Loucy (cell line): ENCODE data around the gene C1orf105.

Experiments used
- H2AFZ ChIP-seq: fragments of 200-600 bp; sonication (generic); 2 replicates; pipeline ENCODE4 v1.6.0; 2016; ENCODE audit warnings: antibody characterized with exemption, mild to moderate bottlenecking, low read length, moderate library complexity
- H3F3A ChIP-seq: fragments of 200-600 bp; 2 replicates; pipeline ENCODE4 v1.6.0; 2016; ENCODE audit warnings: antibody characterized with exemption, low read depth, mild to moderate bottlenecking
- H3K27me3 ChIP-seq: fragments of 200-600 bp; sonication (generic); 2 replicates; pipeline ENCODE4 v1.6.1; 2014; ENCODE audit warnings: low read length, mild to moderate bottlenecking; ENCODE audit not compliant: insufficient read depth, poor library complexity, severe bottlenecking
- H3K36me3 ChIP-seq: fragments of 200-600 bp; sonication (generic); 2 replicates; pipeline ENCODE4 v1.6.1; 2016; ENCODE audit warnings: low read length; ENCODE audit not compliant: insufficient read depth
- H3K4me1 ChIP-seq: fragments of 200-600 bp; sonication (generic); 2 replicates; pipeline ENCODE4 v1.5.1; 2014; ENCODE audit warnings: low read length, mild to moderate bottlenecking; ENCODE audit not compliant: insufficient read depth, poor library complexity, severe bottlenecking
- H3K4me2 ChIP-seq: fragments of 200-600 bp; sonication (generic); 2 replicates; pipeline ENCODE4 v1.6.0; 2014; ENCODE audit warnings: antibody characterized with exemption, low read length, low read depth, mild to moderate bottlenecking; ENCODE audit not compliant: poor library complexity, severe bottlenecking
- H3K4me3 ChIP-seq: fragments of 200-600 bp; sonication (generic); 2 replicates; pipeline ENCODE4 v1.5.1; 2014; ENCODE audit warnings: low read length, mild to moderate bottlenecking, mixed read lengths; ENCODE audit not compliant: poor library complexity, severe bottlenecking
- H3K79me2 ChIP-seq: fragments of 200-600 bp; sonication (generic); 2 replicates; pipeline ENCODE4 v1.6.1; 2014; ENCODE audit warnings: low read length; ENCODE audit not compliant: insufficient read depth
- H3K9ac ChIP-seq: fragments of 200-600 bp; sonication (generic); 2 replicates; pipeline ENCODE4 v1.6.0; 2014; ENCODE audit warnings: mild to moderate bottlenecking, low read depth, low read length, moderate library complexity; ENCODE audit not compliant: poor library complexity, severe bottlenecking
- H3K9me2 ChIP-seq: fragments of 200-600 bp; sonication (generic); replicated peaks from 2 replicates; pipeline ENCODE4 v1.6.1; 2016; ENCODE audit warnings: low read depth, low read length, mixed read lengths
- H3K9me3 ChIP-seq: fragments of 200-600 bp; sonication (generic); 2 replicates; pipeline ENCODE4 v1.6.1; 2014; ENCODE audit warnings: mild to moderate bottlenecking, antibody characterized with exemption, low read length, low read depth; ENCODE audit not compliant: insufficient read depth
- H4K20me1 ChIP-seq: fragments of 200-600 bp; sonication (generic); 2 replicates; pipeline ENCODE4 v1.6.0; 2014; ENCODE audit warnings: antibody characterized with exemption, low read length, mild to moderate bottlenecking; ENCODE audit not compliant: insufficient read depth, poor library complexity, severe bottlenecking
- EZH2phosphoT487 ChIP-seq: fragments of 200-600 bp; IDR thresholded peaks from 2 replicates; pipeline ENCODE4 v1.6.1; 2018; ENCODE audit warnings: antibody characterized with exemption, mild to moderate bottlenecking, moderate library complexity, borderline replicate concordance
- TF ChIP-seq, protein P1 (sequence below): fragments of 200-600 bp; sonication (generic); conservative IDR thresholded peaks from 2 replicates; pipeline ENCODE4 v1.5.1; 2014; ENCODE audit warnings: mild to moderate bottlenecking, antibody characterized with exemption, low read length

C1orf105 gene

GRCh38 chr1:172453607-172454006 is 33.1 kb downstream of the C1orf105 start:
- H3K9ac ChIP-seq: no peak overlapping the region
- no peak overlapping the region for H3K4me3 ChIP-seq
- H3F3A ChIP-seq: no peaks in the 10 kb centered on the region
- H3K9me3 ChIP-seq: no peaks in the 10 kb centered on the region
- TF ChIP-seq EZH2phosphoT487: no peak
- TF ChIP-seq, protein P1, sequence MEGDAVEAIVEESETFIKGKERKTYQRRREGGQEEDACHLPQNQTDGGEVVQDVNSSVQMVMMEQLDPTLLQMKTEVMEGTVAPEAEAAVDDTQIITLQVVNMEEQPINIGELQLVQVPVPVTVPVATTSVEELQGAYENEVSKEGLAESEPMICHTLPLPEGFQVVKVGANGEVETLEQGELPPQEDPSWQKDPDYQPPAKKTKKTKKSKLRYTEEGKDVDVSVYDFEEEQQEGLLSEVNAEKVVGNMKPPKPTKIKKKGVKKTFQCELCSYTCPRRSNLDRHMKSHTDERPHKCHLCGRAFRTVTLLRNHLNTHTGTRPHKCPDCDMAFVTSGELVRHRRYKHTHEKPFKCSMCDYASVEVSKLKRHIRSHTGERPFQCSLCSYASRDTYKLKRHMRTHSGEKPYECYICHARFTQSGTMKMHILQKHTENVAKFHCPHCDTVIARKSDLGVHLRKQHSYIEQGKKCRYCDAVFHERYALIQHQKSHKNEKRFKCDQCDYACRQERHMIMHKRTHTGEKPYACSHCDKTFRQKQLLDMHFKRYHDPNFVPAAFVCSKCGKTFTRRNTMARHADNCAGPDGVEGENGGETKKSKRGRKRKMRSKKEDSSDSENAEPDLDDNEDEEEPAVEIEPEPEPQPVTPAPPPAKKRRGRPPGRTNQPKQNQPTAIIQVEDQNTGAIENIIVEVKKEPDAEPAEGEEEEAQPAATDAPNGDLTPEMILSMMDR: no peak
- no peak overlapping the region for H3K4me2 ChIP-seq
- no peaks in the 10 kb centered on the region for H3K36me3 ChIP-seq
- 0 out of 2 replicates have a peak overlapping the region, but pooled peaks have one; percentile 16 for H2AFZ ChIP-seq
- H3K4me1 ChIP-seq: peaks cover 22% of the 10 kb centered on the region
- no peaks in the 10 kb centered on the region for H3K79me2 ChIP-seq
- no peaks in the 10 kb centered on the region for H4K20me1 ChIP-seq
- H3K9me2 ChIP-seq: no peaks in the 10 kb centered on the region
- H3K27me3 ChIP-seq: no peaks in the 10 kb centered on the region

GRCh38 chr1:172455451-172455850 is 35.0 kb downstream of the C1orf105 start:
- TF ChIP-seq, protein P1: no peak
- no peak for TF ChIP-seq EZH2phosphoT487
- H3K79me2 ChIP-seq: no peaks in the 10 kb centered on the region
- H3K4me3 ChIP-seq: no peak overlapping the region
- no peaks in the 10 kb centered on the region for H3K9me2 ChIP-seq
- no peak overlapping the region for H3K4me2 ChIP-seq
- no peak overlapping the region for H2AFZ ChIP-seq
- H3F3A ChIP-seq: no peaks in the 10 kb centered on the region
- peaks cover 10% of the 10 kb centered on the region for H3K4me1 ChIP-seq
- H3K9ac ChIP-seq: no peak overlapping the region
- no peaks in the 10 kb centered on the region for H3K27me3 ChIP-seq
- H3K9me3 ChIP-seq: no peaks in the 10 kb centered on the region
- H3K36me3 ChIP-seq: no peaks in the 10 kb centered on the region
- no peaks in the 10 kb centered on the region for H4K20me1 ChIP-seq

- peaks cover under 1% of the 10 kb centered on the region for H3K4me1 ChIP-seq
Observed at GRCh38 chr1:172456344-172456769, 35.9 kb downstream of the C1orf105 start.

More at GRCh38 chr1:172456344-172456769, 35.9 kb downstream of the C1orf105 start:
- TF ChIP-seq, protein P1: no peak
- TF ChIP-seq EZH2phosphoT487: no peak
- Histone ChIP-seq H3K9me2 (no peaks in the 10 kb centered on the region), H2AFZ (no peak overlapping the region), H3K4me3 (no peak overlapping the region), H3F3A (no peaks in the 10 kb centered on the region), H3K9ac (no peak overlapping the region), H3K9me3 (no peaks in the 10 kb centered on the region), H3K79me2 (no peaks in the 10 kb centered on the region), H4K20me1 (no peaks in the 10 kb centered on the region), H3K27me3 (no peaks in the 10 kb centered on the region), H3K4me2 (no peak overlapping the region), H3K36me3 (no peaks in the 10 kb centered on the region)
